NB4 (cell line): ENCODE results near the gene DNAL1.

ENCODE experiments used
- DNase-seq: peaks from one replicate; pipeline ENCODE4 v3.0.0; 2010; ENCODE audit warnings: low read depth
- H3K4me3 ChIP-seq: one replicate; pipeline ENCODE4 v1.5.1; 2011; ENCODE audit warnings: mild to moderate bottlenecking, low read depth, low read length, moderate library complexity
- MYC ChIP-seq: IDR thresholded peaks from 2 replicates; pipeline ENCODE4 v1.6.1; 2011; ENCODE audit warnings: low read depth, low read length
- POLR2A ChIP-seq: IDR thresholded peaks from 2 replicates; pipeline ENCODE4 v1.6.1; 2011; ENCODE audit warnings: mild to moderate bottlenecking; ENCODE audit not compliant: insufficient read length; ENCODE audit errors: extremely low read depth
- TF ChIP-seq, protein P1 (sequence below): IDR thresholded peaks from one replicate; pipeline ENCODE4 v1.5.1; 2012; ENCODE audit warnings: low read depth, low read length
- TF ChIP-seq, protein P2 (sequence below): IDR thresholded peaks from 2 replicates; pipeline ENCODE4 v1.6.1; 2011; ENCODE audit warnings: low read depth, low read length

The DNAL1 gene

DNA sequence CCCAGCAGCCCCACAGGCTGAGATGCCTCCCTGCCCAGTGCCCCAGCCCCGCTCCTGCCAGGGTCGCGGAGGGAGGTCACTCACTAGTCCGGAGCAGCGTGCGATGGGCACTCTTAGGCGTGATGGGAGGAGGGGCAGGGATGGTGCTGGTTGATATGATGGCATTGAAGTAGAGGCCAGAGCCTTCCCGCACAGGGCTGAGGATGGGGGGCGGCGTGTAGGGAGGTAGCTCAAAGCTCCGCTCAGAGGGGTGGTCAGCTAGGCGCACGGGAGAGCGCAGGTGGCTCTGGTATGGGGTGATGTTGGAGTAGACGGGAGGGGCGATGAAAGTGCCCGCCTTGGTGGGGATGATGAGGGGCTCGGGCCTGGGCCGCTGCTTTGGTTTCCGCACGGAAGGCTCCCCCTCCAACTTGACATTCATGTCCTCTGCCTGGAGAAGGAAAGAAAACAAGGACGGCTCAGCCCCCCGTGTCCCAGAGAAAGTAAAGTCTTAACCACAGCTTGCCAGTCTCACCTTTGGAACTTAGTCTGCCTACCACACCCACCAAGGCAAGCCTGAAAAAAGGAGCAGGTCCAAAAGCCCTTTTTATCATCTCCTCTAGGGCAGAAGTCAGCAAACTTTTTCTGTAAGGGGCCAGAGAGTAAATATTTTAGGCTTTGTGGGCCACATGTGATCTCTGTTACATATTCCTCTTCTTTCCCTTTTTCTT is 84.9 kb downstream of the DNAL1 start:
- DNase-seq = no peak
- TF ChIP-seq, protein P1, sequence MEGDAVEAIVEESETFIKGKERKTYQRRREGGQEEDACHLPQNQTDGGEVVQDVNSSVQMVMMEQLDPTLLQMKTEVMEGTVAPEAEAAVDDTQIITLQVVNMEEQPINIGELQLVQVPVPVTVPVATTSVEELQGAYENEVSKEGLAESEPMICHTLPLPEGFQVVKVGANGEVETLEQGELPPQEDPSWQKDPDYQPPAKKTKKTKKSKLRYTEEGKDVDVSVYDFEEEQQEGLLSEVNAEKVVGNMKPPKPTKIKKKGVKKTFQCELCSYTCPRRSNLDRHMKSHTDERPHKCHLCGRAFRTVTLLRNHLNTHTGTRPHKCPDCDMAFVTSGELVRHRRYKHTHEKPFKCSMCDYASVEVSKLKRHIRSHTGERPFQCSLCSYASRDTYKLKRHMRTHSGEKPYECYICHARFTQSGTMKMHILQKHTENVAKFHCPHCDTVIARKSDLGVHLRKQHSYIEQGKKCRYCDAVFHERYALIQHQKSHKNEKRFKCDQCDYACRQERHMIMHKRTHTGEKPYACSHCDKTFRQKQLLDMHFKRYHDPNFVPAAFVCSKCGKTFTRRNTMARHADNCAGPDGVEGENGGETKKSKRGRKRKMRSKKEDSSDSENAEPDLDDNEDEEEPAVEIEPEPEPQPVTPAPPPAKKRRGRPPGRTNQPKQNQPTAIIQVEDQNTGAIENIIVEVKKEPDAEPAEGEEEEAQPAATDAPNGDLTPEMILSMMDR = no peak
- no peak for TF ChIP-seq MYC
- TF ChIP-seq POLR2A = no peak
- TF ChIP-seq, protein P2, sequence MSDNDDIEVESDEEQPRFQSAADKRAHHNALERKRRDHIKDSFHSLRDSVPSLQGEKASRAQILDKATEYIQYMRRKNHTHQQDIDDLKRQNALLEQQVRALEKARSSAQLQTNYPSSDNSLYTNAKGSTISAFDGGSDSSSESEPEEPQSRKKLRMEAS = no peak
- no peak overlapping the region for H3K4me3 ChIP-seq

DNA sequence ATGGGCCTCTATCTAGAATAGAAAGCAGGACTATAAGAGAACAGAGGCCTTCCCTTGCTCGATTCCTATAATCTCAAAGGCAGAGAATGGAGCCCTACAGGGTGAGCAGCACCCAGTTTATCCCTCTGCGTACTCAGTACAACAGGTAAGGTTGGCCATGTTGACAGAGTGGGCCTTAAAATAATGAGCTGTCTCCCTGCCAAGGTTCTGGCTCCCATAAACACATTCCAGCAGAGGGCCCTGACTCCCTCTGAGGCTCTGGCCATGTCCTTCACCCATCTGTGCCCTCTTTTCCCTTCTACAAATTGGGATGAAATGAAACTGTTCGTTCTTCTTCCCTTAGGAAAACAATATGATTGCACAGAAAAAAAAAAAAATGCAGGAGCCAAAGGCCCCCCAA is 86.3 kb downstream of the DNAL1 start:
- DNase-seq = no peak
- H3K4me3 ChIP-seq = no peak overlapping the region
- TF ChIP-seq MYC = no peak
- no peak for TF ChIP-seq POLR2A
- TF ChIP-seq, protein P2 = no peak
- TF ChIP-seq, protein P1 = no peak

DNA sequence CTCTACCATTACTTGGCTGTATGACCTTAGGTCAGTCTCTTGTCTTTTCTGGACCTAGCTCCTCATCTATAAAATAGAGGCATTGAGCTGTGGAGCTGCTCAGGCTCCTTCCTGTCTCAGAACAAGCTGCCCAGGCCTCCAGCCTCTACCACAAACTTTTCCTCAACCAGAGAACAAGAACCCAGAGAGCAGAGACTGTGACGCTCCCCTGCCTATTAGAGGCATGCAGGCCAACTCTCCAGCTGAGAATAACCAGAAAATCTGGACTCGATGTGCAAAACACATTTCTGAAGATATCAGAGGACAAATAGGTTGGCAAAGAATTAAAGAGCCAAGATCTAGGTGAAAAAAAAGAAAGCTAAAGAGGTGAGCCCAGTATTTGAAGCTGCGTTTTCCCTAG is 87.2 kb downstream of the DNAL1 start:
- no peak overlapping the region for H3K4me3 ChIP-seq
- no peak for TF ChIP-seq MYC
- TF ChIP-seq, protein P2 = no peak
- no peak for DNase-seq

DNA sequence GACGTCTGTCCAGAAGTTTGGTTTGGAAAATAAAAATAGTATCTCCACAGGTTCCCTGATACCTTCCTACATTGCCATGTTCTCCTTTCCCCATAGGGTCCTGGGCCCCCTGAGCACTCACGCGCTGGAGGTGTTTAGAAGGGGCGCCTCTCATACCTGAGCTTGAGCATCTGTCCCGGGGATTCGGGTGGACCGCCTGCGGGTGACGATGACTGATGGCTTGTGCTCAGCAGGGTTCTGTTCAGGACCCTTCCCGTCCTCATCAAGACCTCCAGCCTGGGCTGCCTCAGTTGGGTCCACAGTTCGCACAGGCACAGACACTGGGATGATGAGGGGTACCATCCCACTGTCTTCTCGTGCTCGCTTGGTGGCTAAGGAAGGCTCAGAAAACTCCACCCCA is 92.1 kb downstream of the DNAL1 start:
- H3K4me3 ChIP-seq = no peak overlapping the region
- no peak for DNase-seq
- TF ChIP-seq POLR2A = no peak
- no peak for TF ChIP-seq MYC

DNA sequence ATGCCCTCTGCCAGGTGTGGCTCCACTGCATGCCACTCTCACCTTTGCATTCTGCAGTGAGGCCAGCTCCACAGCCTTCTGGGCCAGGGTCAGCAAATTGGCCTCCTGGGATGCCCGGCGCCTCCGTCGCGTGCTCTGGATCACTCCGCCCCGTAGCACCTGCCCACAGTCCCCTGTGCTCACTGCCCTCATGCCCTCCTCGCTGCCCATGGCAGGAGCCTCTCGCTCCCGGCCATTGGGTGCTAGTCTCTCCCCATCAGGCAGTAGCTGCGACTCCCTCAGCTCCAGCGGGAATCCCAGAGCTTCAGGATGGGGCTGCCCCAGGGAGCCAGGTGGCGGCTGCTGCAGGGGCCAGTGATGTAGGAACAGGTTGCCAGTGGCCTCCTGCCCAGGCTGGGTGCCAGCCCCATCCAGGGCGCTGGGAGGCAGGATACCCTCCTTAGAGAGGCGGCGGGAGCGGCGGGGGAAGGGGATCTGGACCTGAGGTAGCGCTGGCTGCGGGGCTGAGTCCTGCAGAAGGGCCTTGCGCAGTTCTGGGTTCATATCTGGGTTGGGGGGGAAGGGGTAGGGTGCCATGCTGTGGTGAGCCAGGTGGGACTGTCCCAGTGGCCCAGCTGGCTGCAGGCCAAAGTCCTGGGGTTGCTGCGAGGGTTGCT is 93.9 kb downstream of the DNAL1 start:
- TF ChIP-seq POLR2A = no peak
- TF ChIP-seq, protein P1 = no peak
- TF ChIP-seq MYC = no peak
- TF ChIP-seq, protein P2 = no peak
- H3K4me3 ChIP-seq = no peak overlapping the region
- no peak for DNase-seq

DNA sequence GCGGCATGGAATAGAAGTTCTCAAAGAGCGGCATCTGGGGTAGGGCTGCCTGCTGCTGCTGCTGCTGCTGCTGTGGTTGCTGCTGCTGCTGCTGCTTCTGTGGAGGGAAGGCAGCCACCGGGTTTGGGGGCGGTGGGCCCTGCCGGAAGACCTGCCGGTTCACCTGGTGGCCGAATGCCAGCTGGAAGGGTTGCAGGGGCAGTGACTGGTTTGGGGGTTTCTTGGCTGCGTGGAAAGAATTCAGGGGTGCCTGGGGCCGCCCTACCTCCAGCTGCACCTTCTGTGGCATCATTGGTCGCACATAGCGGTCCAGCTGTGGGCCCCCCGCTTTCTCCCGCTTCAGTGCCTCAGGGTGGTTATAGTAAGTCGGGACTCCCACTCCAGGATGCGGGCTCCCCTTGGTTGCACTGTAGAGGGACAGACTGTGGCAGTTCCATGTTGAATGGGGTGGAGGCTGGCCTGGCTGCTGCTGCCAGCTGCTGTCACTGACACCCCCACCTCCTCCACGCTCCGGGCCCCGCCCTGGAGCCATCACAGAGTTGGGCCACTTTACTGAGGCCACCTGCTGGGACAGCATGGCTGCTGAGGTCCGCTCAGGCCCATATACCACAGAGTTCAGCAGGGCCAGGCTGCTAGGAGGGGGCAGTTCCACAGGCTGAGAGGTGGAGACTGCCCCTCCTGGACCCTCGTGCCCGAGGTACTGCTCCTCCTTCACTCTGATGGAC is 94.5 kb downstream of the DNAL1 start:
- TF ChIP-seq, protein P1 = no peak
- TF ChIP-seq, protein P2 = no peak
- no peak for TF ChIP-seq POLR2A
- no peak for TF ChIP-seq MYC
- H3K4me3 ChIP-seq = no peak overlapping the region
- no peak for DNase-seq
